ENCODE data around the gene AEBP2. TPM values are rescaled to one million over a fixed set of nuclear protein-coding genes. Genes with fewer than 3 reads are reported as not detected.

AEBP2 gene
- total RNA-seq, 2 donors from 2014 or later, result 50.0 to 52.7 TPM

GRCh38 chr12:19517583-19517982 lies 78.3 kb downstream of the AEBP2 start:
- no peaks in the 10 kb centered on the region for H3K4me1 Mint-ChIP-seq
- peak overlapping the region; percentile 14 for H3K27ac Mint-ChIP-seq
- ATAC-seq, result no peak
- no peaks in the 10 kb centered on the region for H3K9me3 ChIP-seq (ENCODE audit: control insufficient read depth, low read length, poor library complexity, severe bottlenecking)
- no peak overlapping the region for H3K4me3 Mint-ChIP-seq
- DNase-seq, result no peak
- H3K27me3 Mint-ChIP-seq, result no peaks in the 10 kb centered on the region
- H3K36me3 Mint-ChIP-seq (ENCODE audit: low read depth), result no peaks in the 10 kb centered on the region

GRCh38 chr12:19518209-19518608 lies 78.9 kb downstream of the AEBP2 start:
- no peak overlapping the region for H3K27ac Mint-ChIP-seq
- ATAC-seq, result no peak
- H3K9me3 ChIP-seq (ENCODE audit: control insufficient read depth, low read length, poor library complexity, severe bottlenecking), result no peaks in the 10 kb centered on the region
- no peak overlapping the region for H3K4me3 Mint-ChIP-seq
- no peaks in the 10 kb centered on the region for H3K4me1 Mint-ChIP-seq
- H3K27me3 Mint-ChIP-seq, result no peaks in the 10 kb centered on the region
- no peak for DNase-seq
- H3K36me3 Mint-ChIP-seq (ENCODE audit: low read depth), result no peaks in the 10 kb centered on the region

- H3K9me3 ChIP-seq (ENCODE audit: control insufficient read depth, low read length, poor library complexity, severe bottlenecking), result no peaks in the 10 kb centered on the region
- ATAC-seq (no peak), DNase-seq (no peak)
- Mint-ChIP-seq H3K27ac (no peak overlapping the region), H3K4me3 (no peak overlapping the region), H3K36me3 (ENCODE audit: low read depth) (no peaks in the 10 kb centered on the region), H3K4me1 (peaks cover 2% of the 10 kb centered on the region), H3K27me3 (no peaks in the 10 kb centered on the region)
Measured at GRCh38 chr12:19520646-19521415, 81.5 kb downstream of the AEBP2 start.

- no peaks in the 10 kb centered on the region for H3K9me3 ChIP-seq (ENCODE audit: control insufficient read depth, low read length, poor library complexity, severe bottlenecking)
- H3K4me1 Mint-ChIP-seq, result peaks cover 23% of the 10 kb centered on the region
- H3K4me3 Mint-ChIP-seq, result no peak overlapping the region
- DNase-seq, result no peak
- H3K36me3 Mint-ChIP-seq (ENCODE audit: low read depth), result peaks cover 5% of the 10 kb centered on the region
- ATAC-seq, result no peak
- H3K27me3 Mint-ChIP-seq, result no peaks in the 10 kb centered on the region
- H3K27ac Mint-ChIP-seq, result peak overlapping the region; percentile 72
Measured at GRCh38 chr12:19525274-19525673, 86.0 kb downstream of the AEBP2 start.

GRCh38 chr12:19527866-19528265 lies 88.6 kb downstream of the AEBP2 start:
- H3K9me3 ChIP-seq (ENCODE audit: control insufficient read depth, low read length, poor library complexity, severe bottlenecking), result no peaks in the 10 kb centered on the region
- ATAC-seq, result no peak
- DNase-seq, result no peak
- Mint-ChIP-seq H3K27ac (peak overlapping the region; percentile 72), H3K4me1 (peaks cover 26% of the 10 kb centered on the region), H3K36me3 (ENCODE audit: low read depth) (peaks cover 5% of the 10 kb centered on the region), H3K4me3 (no peak overlapping the region), H3K27me3 (no peaks in the 10 kb centered on the region)

GRCh38 chr12:19528750-19529149 lies 89.5 kb downstream of the AEBP2 start:
- H3K4me3 Mint-ChIP-seq, result no peak overlapping the region
- H3K27me3 Mint-ChIP-seq, result no peaks in the 10 kb centered on the region
- peak overlapping the region; percentile 76 for H3K27ac Mint-ChIP-seq
- DNase-seq (no peak), ATAC-seq (no peak)
- H3K9me3 ChIP-seq (ENCODE audit: control insufficient read depth, low read length, poor library complexity, severe bottlenecking), result no peaks in the 10 kb centered on the region
- H3K36me3 Mint-ChIP-seq (ENCODE audit: low read depth), result peaks cover 5% of the 10 kb centered on the region
- H3K4me1 Mint-ChIP-seq, result peaks cover 26% of the 10 kb centered on the region

- peaks cover 25% of the 10 kb centered on the region for H3K4me1 Mint-ChIP-seq
- H3K36me3 Mint-ChIP-seq (ENCODE audit: low read depth), result peaks cover 5% of the 10 kb centered on the region
- H3K4me3 Mint-ChIP-seq, result no peak overlapping the region
- ATAC-seq (no peak), DNase-seq (no peak)
- peak overlapping the region; percentile 76 for H3K27ac Mint-ChIP-seq
- H3K27me3 Mint-ChIP-seq, result no peaks in the 10 kb centered on the region
- no peaks in the 10 kb centered on the region for H3K9me3 ChIP-seq (ENCODE audit: control insufficient read depth, low read length, poor library complexity, severe bottlenecking)
Measured at GRCh38 chr12:19529951-19530636, 90.8 kb downstream of the AEBP2 start.

GRCh38 chr12:19530637-19531023 lies 91.3 kb downstream of the AEBP2 start:
- H3K4me3 Mint-ChIP-seq, result no peak overlapping the region
- H3K27me3 Mint-ChIP-seq, result no peaks in the 10 kb centered on the region
- H3K9me3 ChIP-seq (ENCODE audit: control insufficient read depth, low read length, poor library complexity, severe bottlenecking), result no peaks in the 10 kb centered on the region
- DNase-seq (no peak), ATAC-seq (no peak)
- peaks cover 23% of the 10 kb centered on the region for H3K4me1 Mint-ChIP-seq
- peak overlapping the region; percentile 76 for H3K27ac Mint-ChIP-seq
- peaks cover 5% of the 10 kb centered on the region for H3K36me3 Mint-ChIP-seq (ENCODE audit: low read depth)

- Mint-ChIP-seq H3K36me3 (ENCODE audit: low read depth) (peaks cover 2% of the 10 kb centered on the region), H3K4me1 (peaks cover 10% of the 10 kb centered on the region), H3K4me3 (no peak overlapping the region), H3K27me3 (no peaks in the 10 kb centered on the region), H3K27ac (no peak overlapping the region)
- no peak for DNase-seq
- H3K9me3 ChIP-seq (ENCODE audit: control insufficient read depth, low read length, poor library complexity, severe bottlenecking), result no peaks in the 10 kb centered on the region
- no peak for ATAC-seq
Measured at GRCh38 chr12:19533567-19533966, 94.3 kb downstream of the AEBP2 start.

- ATAC-seq, result no peak
Measured at GRCh38 chr12:19539071-19539470, 99.8 kb downstream of the AEBP2 start.

GRCh38 chr12:19539836-19540235 lies 100.5 kb downstream of the AEBP2 start:
- no peak overlapping the region for H3K4me3 Mint-ChIP-seq
- H3K9me3 ChIP-seq (ENCODE audit: control insufficient read depth, low read length, poor library complexity, severe bottlenecking), result no peaks in the 10 kb centered on the region
- no peak for ATAC-seq
- no peak overlapping the region for H3K27ac Mint-ChIP-seq
- no peak for DNase-seq
- H3K4me1 Mint-ChIP-seq, result peaks cover 2% of the 10 kb centered on the region
- peaks cover 2% of the 10 kb centered on the region for H3K36me3 Mint-ChIP-seq (ENCODE audit: low read depth)
- H3K27me3 Mint-ChIP-seq, result no peaks in the 10 kb centered on the region

More at GRCh38 chr12:19539071-19539470, 99.8 kb downstream of the AEBP2 start:
- H3K27me3 Mint-ChIP-seq, result no peaks in the 10 kb centered on the region
- peaks cover 2% of the 10 kb centered on the region for H3K4me1 Mint-ChIP-seq
- H3K36me3 Mint-ChIP-seq (ENCODE audit: low read depth), result peaks cover 2% of the 10 kb centered on the region
- no peak overlapping the region for H3K4me3 Mint-ChIP-seq
- no peak for DNase-seq
- H3K9me3 ChIP-seq (ENCODE audit: control insufficient read depth, low read length, poor library complexity, severe bottlenecking), result no peaks in the 10 kb centered on the region
- no peak overlapping the region for H3K27ac Mint-ChIP-seq

- no peak for ATAC-seq
- Mint-ChIP-seq H3K4me1 (peaks cover 2% of the 10 kb centered on the region), H3K27ac (no peak overlapping the region)
Measured at GRCh38 chr12:19542606-19543005, 103.3 kb downstream of the AEBP2 start.

GRCh38 chr12:19544353-19544752 lies 105.1 kb downstream of the AEBP2 start:
- H3K9me3 ChIP-seq (ENCODE audit: control insufficient read depth, low read length, poor library complexity, severe bottlenecking), result no peaks in the 10 kb centered on the region
- Mint-ChIP-seq H3K27me3 (no peaks in the 10 kb centered on the region), H3K36me3 (ENCODE audit: low read depth) (peaks cover 2% of the 10 kb centered on the region), H3K4me1 (peaks cover 2% of the 10 kb centered on the region), H3K27ac (no peak overlapping the region), H3K4me3 (no peak overlapping the region)
- no peak for ATAC-seq
- DNase-seq, result no peak

More at GRCh38 chr12:19542606-19543005, 103.3 kb downstream of the AEBP2 start:
- no peaks in the 10 kb centered on the region for H3K36me3 Mint-ChIP-seq (ENCODE audit: low read depth)
- no peaks in the 10 kb centered on the region for H3K27me3 Mint-ChIP-seq
- H3K4me3 Mint-ChIP-seq, result no peak overlapping the region
- no peak for DNase-seq
- no peaks in the 10 kb centered on the region for H3K9me3 ChIP-seq (ENCODE audit: control insufficient read depth, low read length, poor library complexity, severe bottlenecking)

GRCh38 chr12:19545301-19545700 lies 106.0 kb downstream of the AEBP2 start:
- DNase-seq, result no peak
- H3K9me3 ChIP-seq (ENCODE audit: control insufficient read depth, low read length, poor library complexity, severe bottlenecking), result no peaks in the 10 kb centered on the region
- Mint-ChIP-seq H3K4me3 (no peak overlapping the region), H3K4me1 (peaks cover 2% of the 10 kb centered on the region), H3K36me3 (ENCODE audit: low read depth) (peaks cover 2% of the 10 kb centered on the region), H3K27me3 (no peaks in the 10 kb centered on the region), H3K27ac (no peak overlapping the region)
- ATAC-seq, result no peak
